Measurements from ENCODE around the gene KATNAL2.
A peak's percentile ranks its signal among the peaks of the same experiment; 100 is the strongest.

The KATNAL2 gene, protein sequence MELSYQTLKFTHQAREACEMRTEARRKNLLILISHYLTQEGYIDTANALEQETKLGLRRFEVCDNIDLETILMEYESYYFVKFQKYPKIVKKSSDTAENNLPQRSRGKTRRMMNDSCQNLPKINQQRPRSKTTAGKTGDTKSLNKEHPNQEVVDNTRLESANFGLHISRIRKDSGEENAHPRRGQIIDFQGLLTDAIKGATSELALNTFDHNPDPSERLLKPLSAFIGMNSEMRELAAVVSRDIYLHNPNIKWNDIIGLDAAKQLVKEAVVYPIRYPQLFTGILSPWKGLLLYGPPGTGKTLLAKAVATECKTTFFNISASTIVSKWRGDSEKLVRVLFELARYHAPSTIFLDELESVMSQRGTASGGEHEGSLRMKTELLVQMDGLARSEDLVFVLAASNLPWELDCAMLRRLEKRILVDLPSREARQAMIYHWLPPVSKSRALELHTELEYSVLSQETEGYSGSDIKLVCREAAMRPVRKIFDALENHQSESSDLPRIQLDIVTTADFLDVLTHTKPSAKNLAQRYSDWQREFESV

GRCh38 chr18:46917108-46917802 lies at the start of gene KATNAL2, which contains the start of gene PIAS2:
KATNAL2 (plus strand) TSS chr18:46917602; CDS start chr18:46946873, 29,271 bp downstream.
PIAS2 (minus strand) TSS chr18:46917507; CDS start chr18:46917345, 162 bp downstream.
- DNase-seq = peak; percentile 89

GRCh38 chr18:46868169-46868921 lies 49.1 kb upstream of the KATNAL2 start:
- no peak for DNase-seq

DNA sequence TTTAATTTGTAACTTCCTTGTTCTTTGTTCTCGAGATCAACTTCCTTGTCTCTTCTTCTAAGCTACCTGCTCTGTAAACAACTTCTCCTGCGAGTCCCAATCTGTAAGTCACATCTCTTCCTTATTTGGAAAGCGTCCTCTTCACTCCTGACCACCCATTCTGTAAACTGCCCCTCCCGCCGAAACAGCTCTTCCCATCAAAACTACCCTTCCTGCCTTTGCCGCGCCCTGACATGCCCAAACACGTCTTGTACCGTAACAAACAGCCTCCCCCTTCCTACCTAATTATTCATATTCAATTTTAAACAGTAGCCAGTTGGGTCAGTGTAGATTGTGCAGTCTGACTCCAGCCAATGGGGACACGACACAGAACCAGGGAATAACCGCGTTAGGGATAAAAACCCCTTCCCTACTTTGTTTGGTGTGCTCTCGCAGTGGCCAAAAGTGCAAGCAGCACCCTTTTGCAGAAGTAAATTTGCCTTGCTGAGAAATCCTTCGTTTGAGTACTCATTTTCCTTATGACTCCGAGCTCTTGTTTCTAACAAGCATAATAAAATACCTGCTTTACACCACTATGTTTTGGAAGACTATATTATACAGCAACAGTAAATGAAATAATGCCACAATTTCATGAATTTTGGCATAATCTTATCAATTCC lies 39.9 kb upstream of the KATNAL2 start:
- no peak for DNase-seq

DNA sequence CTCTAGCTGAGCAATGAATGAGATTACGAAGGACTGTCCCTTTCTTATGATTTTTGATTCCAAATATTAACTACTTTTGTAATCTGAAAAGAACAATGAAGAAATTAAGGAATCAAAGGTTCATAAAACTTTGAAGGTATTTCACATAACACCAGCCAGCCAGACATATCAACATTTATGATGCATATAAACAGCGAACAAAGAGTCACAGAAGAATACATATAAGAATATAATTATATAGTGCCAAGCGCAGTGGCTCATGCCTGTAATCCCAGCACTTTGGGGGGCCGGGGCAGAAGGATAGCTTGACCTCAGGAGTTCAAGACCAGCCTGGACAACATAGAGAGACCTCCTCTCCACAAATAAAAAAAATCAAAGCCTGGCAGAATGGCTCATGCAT lies 34.2 kb upstream of the KATNAL2 start:
- DNase-seq = no peak

- DNase-seq = no peak
Measured at GRCh38 chr18:46886893-46887292, 30.5 kb upstream of the KATNAL2 start.

DNA sequence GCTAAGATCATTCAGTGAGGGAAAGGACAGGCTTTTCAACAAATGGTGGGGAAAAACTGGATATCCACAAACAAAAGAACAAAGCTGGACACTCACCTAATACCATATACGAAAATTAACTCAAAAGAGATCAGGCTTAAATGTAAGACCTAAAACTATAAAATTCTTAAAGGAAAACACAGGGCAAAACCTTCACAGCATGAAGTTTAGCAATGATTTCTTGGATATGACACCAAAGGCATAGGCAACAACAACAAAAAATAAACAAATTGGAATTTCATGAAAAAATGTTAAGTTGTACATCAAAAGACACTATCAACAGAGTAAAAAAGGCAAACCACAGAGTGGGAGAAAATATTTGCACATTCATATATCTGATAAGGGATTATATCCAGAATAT lies 28.4 kb upstream of the KATNAL2 start:
- DNase-seq = no peak

DNA sequence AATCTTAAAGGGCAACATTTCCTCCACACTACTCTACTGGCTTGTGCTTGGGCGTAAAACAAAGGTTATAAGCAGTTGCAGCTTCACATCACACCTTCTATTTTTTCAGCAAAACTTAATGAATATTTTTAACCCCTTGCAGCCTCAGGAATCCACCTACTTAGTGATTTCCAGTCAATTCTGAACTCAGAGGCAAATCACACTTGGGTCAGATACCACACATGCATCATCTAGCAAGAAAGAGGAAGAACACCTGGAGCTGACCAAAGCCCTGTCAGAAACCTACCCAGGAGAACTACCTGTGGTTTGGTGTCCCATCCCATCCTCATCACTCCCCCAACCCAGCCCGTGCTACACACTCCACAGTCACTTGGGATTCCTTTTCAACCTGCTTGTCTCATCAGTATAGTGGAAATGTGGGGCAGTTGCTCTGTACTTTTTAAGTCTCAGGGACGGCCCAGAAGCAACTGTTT lies 25.6 kb upstream of the KATNAL2 start:
- no peak for DNase-seq

DNA sequence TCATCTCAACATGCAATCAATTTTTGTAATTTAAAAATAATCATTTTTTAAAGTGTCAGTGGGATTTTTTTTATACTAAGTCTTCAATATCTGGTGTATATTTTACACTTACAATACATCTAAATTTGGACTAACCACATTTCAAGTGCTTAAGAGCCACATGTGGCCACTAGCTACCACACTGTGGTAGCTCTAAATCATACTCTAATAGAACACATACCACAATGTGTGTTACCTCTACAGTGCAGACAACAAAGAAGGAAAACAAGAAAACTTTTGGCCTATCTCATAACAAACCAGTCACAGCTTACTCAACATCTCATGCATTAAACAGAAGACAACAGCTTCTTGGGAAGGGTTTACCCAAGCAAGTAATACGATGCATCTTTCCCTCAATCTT lies 24.6 kb upstream of the KATNAL2 start:
- no peak for DNase-seq

DNA sequence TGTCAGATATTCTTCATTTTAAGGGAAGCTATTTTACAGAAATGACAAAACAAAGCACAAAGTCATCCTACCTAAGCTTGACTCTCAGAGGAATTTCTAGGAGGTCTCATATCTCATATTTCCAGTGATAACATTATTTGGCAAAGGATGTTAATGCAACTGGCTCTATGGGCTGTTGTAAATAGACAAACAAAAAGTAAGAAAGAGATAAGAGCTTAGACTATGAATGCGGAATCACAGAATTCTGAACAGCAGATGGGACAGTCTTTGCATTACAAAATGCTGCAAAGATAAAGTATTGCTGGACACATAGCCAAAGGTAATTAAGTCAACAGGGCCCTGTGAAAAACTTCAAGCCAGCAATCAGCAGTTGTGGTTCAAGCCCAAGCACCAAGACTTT lies 24.0 kb upstream of the KATNAL2 start:
- no peak for DNase-seq

DNA sequence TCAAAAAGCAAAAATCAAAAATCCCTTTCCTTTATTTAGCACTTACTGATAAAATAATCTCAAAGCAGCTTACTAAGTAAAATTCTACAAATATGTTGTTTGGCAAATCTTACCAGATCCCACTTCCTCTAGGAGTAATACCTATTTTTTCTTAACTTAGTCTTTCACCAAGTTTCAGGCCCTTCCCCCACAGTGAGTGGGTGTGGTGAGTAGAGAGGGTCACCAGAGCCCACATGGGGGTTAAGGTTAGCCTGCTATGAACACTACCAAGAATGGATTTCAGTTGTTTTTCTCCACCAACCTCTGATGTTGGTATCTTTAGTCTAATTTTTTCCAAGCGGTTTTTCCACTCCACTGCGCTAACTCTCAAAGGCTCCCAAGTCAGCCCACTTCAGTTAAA lies 23.3 kb upstream of the KATNAL2 start:
- no peak for DNase-seq

DNA sequence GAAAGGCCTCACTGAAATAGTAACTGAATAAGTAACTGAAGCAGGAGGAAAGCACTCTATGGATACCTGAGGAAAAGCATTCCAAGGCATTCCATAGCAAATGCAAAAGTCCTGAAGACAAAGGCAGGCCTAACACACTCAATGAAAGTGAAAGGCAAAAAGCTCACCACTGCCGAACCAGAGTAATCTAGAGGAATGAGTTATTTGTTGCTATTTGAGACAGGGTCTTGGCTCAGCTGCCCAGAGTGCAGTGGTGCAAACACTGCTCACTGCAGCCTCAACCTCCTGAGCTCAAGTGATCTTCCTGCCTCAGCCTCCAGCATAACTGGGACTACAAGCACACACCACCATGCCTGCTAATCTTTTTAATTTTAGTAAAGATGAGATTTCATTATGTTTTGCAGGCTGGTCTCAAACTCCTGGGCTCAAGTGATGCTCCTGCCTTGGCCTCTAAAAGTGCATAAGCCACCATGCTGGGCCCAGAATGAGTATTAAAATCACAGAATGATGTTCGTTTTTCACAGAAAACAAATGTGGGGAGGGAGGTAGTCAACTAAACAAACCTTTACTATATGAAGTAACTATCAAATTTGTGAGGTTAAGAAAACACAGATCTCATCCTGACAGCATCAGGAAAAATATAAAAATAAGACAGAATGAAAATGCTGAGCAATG lies 18.0 kb upstream of the KATNAL2 start:
- DNase-seq = no peak

DNA sequence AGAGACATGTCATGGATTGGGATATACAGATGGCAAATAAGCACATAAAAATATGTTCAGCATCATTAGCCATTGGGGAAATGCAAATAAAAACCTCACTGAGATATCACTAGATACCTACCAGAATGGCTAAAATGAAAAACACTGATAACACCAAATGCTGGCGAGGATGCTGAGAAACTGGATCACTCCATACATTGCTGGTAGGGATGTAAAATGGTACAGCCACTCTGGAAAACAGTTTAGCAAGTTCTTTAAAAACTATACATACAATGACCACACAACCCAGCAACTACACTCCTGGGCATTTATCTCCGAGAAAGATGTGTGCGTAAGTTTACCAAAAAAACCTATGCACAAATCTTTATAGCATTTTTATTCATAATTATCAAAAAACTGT lies 14.0 kb upstream of the KATNAL2 start:
- no peak for DNase-seq

GRCh38 chr18:46909497-46909896 lies 7.9 kb upstream of the KATNAL2 start:
- DNase-seq = no peak

DNA sequence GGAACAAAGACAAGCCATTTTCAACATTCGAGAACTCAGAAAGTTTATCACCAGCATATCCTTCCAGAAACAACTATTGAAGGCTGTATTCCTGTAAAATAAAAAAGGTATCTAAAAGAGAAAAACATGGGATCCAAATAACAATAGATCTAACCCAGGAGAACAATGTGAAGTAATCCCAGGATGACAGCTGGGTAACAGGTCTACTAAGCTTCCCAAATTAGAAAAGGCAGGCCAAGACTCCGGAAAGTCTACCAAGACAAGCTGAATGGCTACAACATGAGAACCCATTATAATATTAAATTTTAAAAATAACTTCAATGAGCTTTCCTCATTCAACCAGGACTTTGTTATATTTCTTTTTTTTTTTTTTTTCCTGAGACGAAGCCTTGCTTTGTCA lies 6.5 kb upstream of the KATNAL2 start:
- DNase-seq = no peak

GRCh38 chr18:46915800-46916550 lies 1.4 kb upstream of the KATNAL2 start:
- DNase-seq = no peak

- DNase-seq = no peak
Measured at GRCh38 chr18:46916551-46917107, 773 bp upstream of the KATNAL2 start.

DNA sequence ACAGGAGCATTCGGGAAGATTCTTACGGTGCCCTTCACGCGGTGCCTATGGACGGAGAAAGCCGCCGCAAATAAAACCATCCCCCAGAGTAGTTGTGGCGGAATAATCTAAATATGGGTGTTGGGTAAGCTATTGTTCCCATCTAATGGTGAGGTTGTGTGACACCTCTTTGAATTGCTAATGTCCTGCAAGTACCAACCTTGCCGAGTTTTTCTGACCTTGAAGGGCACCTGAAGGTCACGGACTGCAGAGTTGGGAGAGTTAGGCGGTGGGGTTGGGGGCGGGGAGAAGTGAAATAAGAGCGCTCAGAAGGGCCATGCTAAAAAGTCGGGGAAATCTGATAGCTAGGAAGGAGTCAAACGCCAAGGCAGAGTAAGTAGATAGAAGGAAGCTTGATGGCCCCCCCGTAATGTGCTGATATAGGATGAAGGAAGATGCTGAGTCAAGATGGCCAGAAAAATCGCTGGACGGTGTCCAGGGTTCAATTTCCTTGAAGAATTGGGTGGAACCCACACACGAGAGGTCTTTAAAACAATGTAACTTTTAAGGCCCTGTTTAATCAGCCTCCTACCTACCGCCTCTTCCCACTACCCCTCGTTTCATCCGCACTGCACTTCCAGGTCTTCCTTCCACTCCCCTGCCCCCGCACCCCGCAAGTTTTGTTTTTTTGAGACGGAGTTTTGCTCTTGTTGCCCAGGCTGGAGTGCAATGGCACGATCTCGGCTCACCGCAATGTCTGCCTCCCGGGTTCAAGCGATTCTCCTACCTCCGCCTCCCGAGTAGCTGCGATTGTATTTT lies 600 bp downstream of the KATNAL2 start:
- peak; percentile 63 for DNase-seq

DNA sequence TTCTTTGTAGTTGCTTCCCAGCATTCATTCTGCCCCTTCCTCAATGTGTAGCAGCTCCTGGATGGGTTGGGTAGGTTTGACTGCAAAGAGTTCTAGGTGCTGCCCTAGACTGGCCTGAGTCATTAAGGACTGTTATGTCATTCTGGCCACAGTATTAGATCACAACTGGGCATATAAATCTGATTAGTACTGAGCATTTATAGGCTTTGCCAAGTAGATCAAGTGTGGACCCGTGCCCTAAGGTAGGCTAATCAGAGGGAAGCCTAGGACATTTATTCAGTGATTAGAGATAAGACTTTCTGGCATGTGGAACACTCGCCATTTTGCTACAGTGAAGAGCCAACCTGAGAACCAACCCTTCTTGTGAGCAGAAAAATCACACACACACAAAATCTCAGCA lies 2.7 kb downstream of the KATNAL2 start:
- DNase-seq = no peak

DNA sequence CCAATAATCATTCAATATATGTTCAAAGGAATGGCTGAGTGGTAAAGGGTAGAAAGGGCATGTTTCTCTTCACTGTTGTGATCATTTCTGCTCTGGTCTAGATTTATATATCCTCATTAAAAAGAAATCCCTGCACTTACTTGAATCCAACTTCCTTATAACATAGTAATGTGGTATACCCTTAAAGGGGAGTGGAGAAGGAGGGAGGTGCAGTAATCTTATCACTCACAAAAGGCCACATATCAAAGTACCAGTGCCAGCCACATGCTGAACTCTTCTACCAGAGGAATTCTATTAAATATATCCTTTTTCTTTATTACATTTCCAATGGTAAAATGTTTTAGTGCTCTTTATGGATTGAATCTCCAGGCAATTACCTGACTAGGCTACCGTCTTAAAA lies 3.3 kb downstream of the KATNAL2 start:
- no peak for DNase-seq

Data from right forelimb (tissue), 1 donor.